ENCODE data around the gene WNT6.

WNT6 gene

DNA sequence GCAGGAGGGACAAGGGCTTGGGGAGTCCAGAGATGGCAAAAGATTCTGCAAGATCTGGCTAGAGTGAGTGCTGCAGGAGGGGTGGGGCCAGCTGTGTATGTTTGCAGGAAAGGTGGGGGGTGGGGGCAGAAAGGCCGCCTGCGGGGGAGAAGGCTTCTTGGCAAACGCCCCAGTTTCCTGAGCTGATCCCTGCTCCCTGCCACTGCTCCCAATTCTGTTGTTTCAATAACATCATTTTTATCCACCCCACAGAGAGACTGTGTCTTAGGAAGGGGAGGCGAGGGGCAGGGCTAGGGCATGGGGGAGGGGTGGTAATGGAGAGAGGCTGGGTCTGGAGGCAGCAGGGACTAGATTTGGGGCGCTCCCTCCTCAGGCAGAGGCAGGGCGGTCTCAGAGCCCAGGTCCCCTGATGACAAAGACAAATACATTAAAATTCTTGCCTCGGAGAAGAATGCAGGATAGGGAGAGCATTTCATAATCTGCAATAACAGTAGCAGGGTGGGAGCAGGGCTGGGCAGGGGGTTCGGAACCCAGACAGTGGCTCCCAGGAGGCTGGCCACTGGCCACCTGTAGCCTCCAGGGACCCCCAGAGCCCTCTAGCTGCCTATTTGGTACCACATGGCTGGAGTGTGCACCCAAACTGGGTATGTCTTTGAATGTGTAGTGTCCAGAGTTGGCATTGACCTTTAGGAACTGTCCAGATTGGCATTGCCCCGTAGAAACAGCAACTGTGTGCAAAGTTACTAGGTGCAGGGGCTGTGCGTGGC, 2.1 kb upstream of the WNT6 start:
- DNase-seq (ENCODE audit: low read depth): no peak

- no peak for DNase-seq (ENCODE audit: low read depth)
Measured at GRCh38 chr2:218858138-218858445, 1.5 kb upstream of the WNT6 start.

DNA sequence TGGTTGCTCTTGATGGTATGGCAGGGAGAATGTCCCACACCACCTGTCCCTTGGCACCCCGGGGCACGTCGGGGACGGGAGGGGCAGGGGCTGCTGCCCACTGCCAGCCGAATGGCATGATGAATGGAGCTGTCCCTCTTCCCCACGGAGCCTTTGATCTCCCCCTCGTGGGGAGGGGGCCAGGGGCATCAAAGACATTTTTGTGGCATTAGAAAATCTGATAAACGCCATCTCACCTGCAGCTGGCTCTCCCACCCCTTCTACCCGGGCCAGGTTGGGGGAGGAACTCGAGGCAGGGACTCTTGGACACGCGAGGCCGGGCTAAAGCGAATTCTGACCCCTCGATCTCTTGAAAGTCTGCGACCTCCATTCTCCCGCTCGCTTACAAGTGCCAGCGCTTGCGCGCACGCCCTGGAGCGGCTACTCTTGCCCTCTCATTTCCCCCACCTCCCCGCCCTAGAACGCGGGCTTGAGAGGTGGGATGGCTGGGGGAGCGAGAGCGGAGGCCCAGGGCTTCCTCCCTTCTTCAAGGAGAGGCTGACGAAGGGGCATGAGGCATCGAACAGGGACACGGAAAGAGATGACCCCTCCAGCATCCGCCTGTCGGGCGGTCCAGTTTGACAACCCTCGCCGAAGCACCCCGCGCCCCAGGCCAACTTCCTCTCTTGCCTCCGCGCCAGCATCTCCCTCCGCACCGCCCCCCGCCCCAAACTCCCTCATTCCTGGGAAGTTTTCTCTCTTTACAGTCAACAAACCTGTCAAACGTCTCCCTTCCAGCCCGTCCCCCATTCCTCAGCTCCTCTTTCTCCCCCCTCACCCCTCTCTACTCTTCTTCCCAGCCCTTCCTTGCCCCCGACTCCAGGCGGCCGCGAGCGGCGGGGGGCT, 692 bp upstream of the WNT6 start:
- DNase-seq (ENCODE audit: low read depth): no peak

- DNase-seq (ENCODE audit: low read depth): no peak
Measured at GRCh38 chr2:218859988-218860831, 605 bp downstream of the WNT6 start.

- no peak for DNase-seq (ENCODE audit: low read depth)
Measured at GRCh38 chr2:218860950-218861381, 1.4 kb downstream of the WNT6 start.

- DNase-seq (ENCODE audit: low read depth): no peak
Measured at GRCh38 chr2:218861645-218862318, 2.2 kb downstream of the WNT6 start.

DNA sequence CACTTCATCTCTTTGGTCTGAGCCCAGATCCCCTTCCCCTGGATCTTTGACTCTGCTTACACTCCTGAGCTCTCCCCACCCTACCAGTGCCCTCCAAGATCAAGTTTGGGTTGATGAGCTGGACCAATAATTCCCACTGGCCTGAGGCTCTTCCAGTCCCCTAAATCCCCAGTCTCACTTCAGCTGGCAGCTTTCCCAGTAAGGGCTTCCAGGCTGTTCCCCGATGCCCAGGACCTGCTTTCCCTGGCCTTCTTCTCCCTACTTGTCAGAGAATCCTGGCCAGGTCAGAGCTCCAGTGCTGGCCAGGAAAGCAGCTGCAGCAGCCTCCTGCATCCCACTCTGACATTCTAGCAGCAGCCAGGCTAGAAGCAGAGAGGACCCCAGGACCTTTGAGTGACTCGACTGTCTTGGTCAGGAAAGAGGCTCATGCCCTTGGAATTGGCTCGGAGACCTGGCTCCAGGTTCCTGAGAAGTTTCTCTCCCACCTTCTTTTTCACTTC, 3.5 kb downstream of the WNT6 start:
- DNase-seq (ENCODE audit: low read depth): no peak

- DNase-seq (ENCODE audit: low read depth): no peak
Measured at GRCh38 chr2:218865396-218865795, 5.8 kb downstream of the WNT6 start.

- no peak for DNase-seq (ENCODE audit: low read depth)
Measured at GRCh38 chr2:218865999-218866398, 6.4 kb downstream of the WNT6 start.

- DNase-seq (ENCODE audit: low read depth): no peak
Measured at GRCh38 chr2:218867900-218868299, 8.3 kb downstream of the WNT6 start.

DNA sequence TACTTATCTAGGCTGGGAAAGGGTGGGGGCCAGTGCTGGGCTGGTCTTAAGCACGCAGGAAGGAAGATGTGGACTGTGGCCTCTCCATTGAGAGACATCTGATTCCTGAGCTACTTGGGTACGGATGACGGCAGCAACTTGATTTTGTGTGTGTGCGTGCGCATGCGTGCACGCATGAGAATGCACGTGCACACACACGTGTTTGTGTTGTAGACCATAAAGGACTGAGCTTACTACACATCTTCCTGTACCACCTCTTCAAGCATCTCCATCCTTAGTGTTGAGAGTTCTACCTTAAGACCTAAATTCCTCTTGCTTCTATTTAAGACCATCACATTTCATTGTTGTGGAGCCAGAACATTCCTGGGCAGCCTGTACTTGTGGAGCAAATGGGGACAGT, 9.5 kb downstream of the WNT6 start:
- DNase-seq (ENCODE audit: low read depth): no peak

- no peak for DNase-seq (ENCODE audit: low read depth)
Measured at GRCh38 chr2:218870984-218871344, 11.4 kb downstream of the WNT6 start.

DNA sequence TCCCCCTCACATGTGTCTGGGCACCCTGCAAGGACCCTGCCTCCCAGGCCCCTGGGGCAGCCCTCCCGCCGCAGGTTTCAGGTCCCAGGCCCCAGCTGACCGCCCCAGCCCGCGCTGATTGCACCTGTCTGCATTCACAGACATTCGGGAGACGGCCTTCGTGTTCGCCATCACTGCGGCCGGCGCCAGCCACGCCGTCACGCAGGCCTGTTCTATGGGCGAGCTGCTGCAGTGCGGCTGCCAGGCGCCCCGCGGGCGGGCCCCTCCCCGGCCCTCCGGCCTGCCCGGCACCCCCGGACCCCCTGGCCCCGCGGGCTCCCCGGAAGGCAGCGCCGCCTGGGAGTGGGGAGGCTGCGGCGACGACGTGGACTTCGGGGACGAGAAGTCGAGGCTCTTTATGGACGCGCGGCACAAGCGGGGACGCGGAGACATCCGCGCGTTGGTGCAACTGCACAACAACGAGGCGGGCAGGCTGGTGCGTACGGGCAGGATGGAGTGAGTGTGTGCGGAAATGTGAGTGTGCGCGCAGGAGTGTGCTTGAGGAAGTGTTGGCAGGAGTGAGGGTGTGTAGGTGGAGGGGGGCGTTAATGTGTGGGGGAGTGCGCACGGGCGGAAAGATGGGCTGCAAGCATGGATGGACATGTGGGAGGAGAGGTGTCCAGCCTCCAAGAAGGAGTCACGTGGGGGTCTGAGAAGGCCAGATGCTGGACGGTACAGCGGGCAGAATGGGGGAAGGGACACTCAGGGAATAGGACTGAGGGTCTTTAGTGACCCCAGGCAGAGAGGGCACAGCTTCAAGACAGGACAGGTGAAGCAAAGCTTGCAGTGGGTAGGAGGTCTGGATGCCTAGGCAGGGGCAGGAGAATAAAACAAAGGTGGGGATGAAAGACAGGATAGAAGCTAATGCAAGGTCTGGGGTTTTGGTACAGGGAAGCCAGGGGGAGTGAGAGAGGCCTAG, 12.0 kb downstream of the WNT6 start:
- no peak for DNase-seq (ENCODE audit: low read depth)

GRCh38 chr2:218872645-218873358, 13.2 kb downstream of the WNT6 start:
- DNase-seq (ENCODE audit: low read depth): no peak

DNA sequence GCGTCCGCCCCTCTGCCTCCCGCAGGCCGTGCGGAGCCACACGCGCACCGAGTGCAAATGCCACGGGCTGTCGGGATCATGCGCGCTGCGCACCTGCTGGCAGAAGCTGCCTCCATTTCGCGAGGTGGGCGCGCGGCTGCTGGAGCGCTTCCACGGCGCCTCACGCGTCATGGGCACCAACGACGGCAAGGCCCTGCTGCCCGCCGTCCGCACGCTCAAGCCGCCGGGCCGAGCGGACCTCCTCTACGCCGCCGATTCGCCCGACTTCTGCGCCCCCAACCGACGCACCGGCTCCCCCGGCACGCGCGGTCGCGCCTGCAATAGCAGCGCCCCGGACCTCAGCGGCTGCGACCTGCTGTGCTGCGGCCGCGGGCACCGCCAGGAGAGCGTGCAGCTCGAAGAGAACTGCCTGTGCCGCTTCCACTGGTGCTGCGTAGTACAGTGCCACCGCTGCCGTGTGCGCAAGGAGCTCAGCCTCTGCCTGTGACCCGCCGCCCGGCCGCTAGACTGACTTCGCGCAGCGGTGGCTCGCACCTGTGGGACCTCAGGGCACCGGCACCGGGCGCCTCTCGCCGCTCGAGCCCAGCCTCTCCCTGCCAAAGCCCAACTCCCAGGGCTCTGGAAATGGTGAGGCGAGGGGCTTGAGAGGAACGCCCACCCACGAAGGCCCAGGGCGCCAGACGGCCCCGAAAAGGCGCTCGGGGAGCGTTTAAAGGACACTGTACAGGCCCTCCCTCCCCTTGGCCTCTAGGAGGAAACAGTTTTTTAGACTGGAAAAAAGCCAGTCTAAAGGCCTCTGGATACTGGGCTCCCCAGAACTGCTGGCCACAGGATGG, 14.0 kb downstream of the WNT6 start:
- DNase-seq (ENCODE audit: low read depth): no peak

DNA sequence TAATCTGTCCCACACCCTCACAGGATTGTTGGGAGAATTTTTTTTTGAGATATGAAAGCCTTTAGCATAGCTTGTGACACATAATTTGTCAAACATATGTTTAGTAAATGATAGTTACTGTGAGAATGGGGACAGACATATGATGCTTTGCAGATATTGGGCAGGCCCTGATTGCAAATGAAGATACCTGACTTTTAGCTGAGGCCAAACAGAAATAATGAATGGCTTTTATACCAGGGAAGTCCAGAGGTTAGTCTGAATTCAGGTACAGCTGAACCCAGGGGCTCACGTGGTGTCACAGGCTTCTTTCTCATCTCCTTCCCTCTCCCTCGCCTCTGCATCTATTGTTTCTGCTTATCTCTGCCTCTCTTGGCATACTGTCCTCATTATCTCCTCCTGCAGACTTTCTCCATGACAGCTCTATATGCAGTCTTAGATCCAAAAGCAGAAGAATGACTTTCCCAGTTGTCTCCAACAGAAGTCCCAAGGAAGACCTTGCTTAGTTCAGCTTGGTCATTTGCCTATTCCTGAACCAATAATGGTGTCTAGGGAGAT, 16.2 kb downstream of the WNT6 start:
- DNase-seq (ENCODE audit: low read depth): no peak

DNA sequence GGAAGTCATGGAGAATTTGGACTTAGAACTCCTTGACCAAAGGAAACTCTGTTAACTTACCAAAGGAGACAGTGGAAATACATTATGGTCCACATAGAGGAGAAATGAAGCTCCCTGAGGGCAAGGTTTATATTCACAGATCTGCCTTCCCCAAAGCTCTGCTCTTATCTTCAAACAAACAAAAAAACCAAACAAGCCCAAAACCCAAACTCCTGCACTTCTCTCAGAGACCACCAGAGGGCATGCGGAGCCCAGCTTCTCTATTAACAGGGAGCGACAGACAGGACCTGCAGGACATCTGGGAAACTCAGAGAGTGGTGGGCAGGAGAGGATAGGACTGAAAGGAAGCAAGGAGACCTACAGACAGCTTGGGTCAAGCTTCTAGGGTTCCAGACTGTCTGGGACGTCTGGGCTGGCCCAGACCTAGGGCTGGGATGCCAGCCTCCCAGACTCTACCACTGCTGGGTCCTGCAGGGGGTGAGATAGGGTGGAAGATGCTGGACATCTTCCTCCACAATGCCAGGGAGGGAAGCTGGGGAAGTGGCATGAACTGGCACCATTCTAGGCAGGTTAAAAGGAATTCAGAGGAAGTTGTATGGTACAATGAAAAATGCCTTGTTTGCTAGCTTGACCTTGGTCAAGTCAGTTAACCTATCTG, 17.1 kb downstream of the WNT6 start:
- DNase-seq (ENCODE audit: low read depth): peak; percentile 53

DNA sequence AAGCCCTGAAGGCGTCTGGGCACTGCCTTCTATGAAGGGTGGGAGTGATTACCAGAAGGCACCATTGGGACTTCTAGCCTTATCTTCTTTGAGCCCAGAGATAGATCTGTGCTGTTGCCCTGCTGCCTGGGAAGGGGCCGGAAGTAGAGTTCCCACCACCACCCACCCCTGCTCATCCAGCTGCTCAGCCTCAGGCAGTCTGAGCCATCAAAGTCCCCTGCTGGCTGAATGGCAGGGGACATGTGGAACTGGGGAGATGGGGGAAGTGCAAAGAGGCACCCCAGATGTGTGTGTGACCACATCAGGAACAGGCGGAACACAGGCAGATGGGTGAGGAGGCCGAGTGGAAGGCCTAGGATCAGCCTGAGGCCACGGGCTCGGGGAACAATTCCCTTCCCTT, 17.7 kb downstream of the WNT6 start:
- no peak for DNase-seq (ENCODE audit: low read depth)

Data from activated T-helper 1 cell treated with Interleukin-2 at 50 U/mL for 16 hours (primary cell).